Liver (tissue), 9 donors: ENCODE measurements around the gene SYCP2. TPM values are rescaled to one million over a fixed set of nuclear protein-coding genes. Genes with fewer than 3 reads are reported as not detected.

ENCODE experiments used
- DNase-seq: peaks from one replicate; pipeline ENCODE4 v3.0.0-alpha.2; 2017; ENCODE audit warnings: low spot score
- H3K27ac ChIP-seq, 2 donors: one replicate each; pipeline ENCODE4 v1.7.0; 2013; ENCODE audit warnings: inconsistent platforms in 2 of 2, low read length in 2 of 2, control low read depth in 1 of 2, low read depth in 1 of 2, mild to moderate bottlenecking in 1 of 2
- H3K27me3 ChIP-seq, 4 donors: one replicate each; pipeline versions ENCODE4 v1.6.1 to v1.7.0; 2013; ENCODE audit warnings: low read length in 3 of 4, inconsistent platforms in 1 of 4, mild to moderate bottlenecking in 1 of 4, moderate library complexity in 1 of 4; ENCODE audit not compliant: control insufficient read depth in 4 of 4, insufficient read depth in 4 of 4
- H3K36me3 ChIP-seq, 4 donors: one replicate each; pipeline versions ENCODE4 v1.6.1 to v1.7.0; 2013; ENCODE audit warnings: low read length in 3 of 4, mild to moderate bottlenecking in 3 of 4, low read depth in 1 of 4, moderate library complexity in 1 of 4; ENCODE audit not compliant: control insufficient read depth in 4 of 4, insufficient read depth in 3 of 4
- H3K4me1 ChIP-seq, 4 donors: one replicate each; pipeline versions ENCODE4 v1.6.1 to v1.7.0; 2013; ENCODE audit warnings: low read length in 3 of 4, mild to moderate bottlenecking in 3 of 4, moderate library complexity in 1 of 4; ENCODE audit not compliant: control insufficient read depth in 4 of 4, insufficient read depth in 4 of 4
- H3K4me3 ChIP-seq, 3 donors: one replicate each; pipeline versions ENCODE4 v1.6.1 to v1.7.0; 2013; ENCODE audit warnings: low read length in 3 of 3, control low read depth in 1 of 3, low read depth in 1 of 3, mild to moderate bottlenecking in 1 of 3
- H3K9ac ChIP-seq, 2 donors: one replicate each; pipeline ENCODE4 v1.7.0; 2013; ENCODE audit warnings: low read length in 2 of 2, mild to moderate bottlenecking in 2 of 2, moderate library complexity in 2 of 2, control low read depth in 1 of 2, low read depth in 1 of 2
- H3K9me3 ChIP-seq, 4 donors: one replicate each; pipeline versions ENCODE4 v1.6.1 to v1.7.0; 2013; ENCODE audit warnings: low read length in 3 of 4; ENCODE audit not compliant: control insufficient read depth in 4 of 4
- ATF3 ChIP-seq: IDR thresholded peaks from 2 replicates; pipeline ENCODE4 v1.6.1; 2016; ENCODE audit warnings: antibody characterized with exemption
- EGR1 ChIP-seq, 2 donors: IDR thresholded peaks; 2 replicates each; pipeline ENCODE4 v1.6.1; 2016 to 2018; ENCODE audit warnings: antibody characterized with exemption in 2 of 2, low read depth in 2 of 2
- FOXA1 ChIP-seq: IDR thresholded peaks from 2 replicates; pipeline ENCODE4 v1.6.1; 2016; ENCODE audit warnings: antibody characterized with exemption
- FOXA2 ChIP-seq: IDR thresholded peaks from 2 replicates; pipeline ENCODE4 v1.6.1; 2016; ENCODE audit warnings: antibody characterized with exemption
- GABPA ChIP-seq, 2 donors: IDR thresholded peaks in 1 of 2; conservative IDR thresholded peaks in 1 of 2; 2 replicates each; pipeline ENCODE4 v1.6.1; 2016; ENCODE audit warnings: antibody characterized with exemption in 2 of 2, mild to moderate bottlenecking in 1 of 2, moderate library complexity in 1 of 2
- HNF4A ChIP-seq, 2 donors: conservative IDR thresholded peaks; 2 replicates each; pipeline ENCODE4 v1.6.1; 2016; ENCODE audit warnings: antibody characterized with exemption in 2 of 2, mild to moderate bottlenecking in 2 of 2
- HNF4G ChIP-seq: IDR thresholded peaks from 2 replicates; pipeline ENCODE4 v1.6.1; 2016; ENCODE audit warnings: antibody characterized with exemption
- JUND ChIP-seq, 2 donors: IDR thresholded peaks; 2 replicates each; pipeline ENCODE4 v1.6.1; 2016; ENCODE audit warnings: antibody characterized with exemption in 2 of 2
- NR2F2 ChIP-seq: IDR thresholded peaks from 2 replicates; pipeline ENCODE4 v1.6.1; 2016; ENCODE audit warnings: antibody characterized with exemption
- RAD21 ChIP-seq, 2 donors: IDR thresholded peaks; 2 replicates each; pipeline ENCODE4 v1.6.1; 2016; ENCODE audit warnings: antibody characterized with exemption in 2 of 2, mild to moderate bottlenecking in 2 of 2
- REST ChIP-seq: IDR thresholded peaks from 2 replicates; pipeline ENCODE4 v1.6.1; 2016; ENCODE audit warnings: antibody characterized with exemption, mild to moderate bottlenecking
- RXRA ChIP-seq, 2 donors: IDR thresholded peaks; 2 replicates each; pipeline ENCODE4 v1.6.1; 2017 to 2018; ENCODE audit warnings: antibody characterized with exemption in 2 of 2, mild to moderate bottlenecking in 1 of 2
- SP1 ChIP-seq: IDR thresholded peaks from 2 replicates; pipeline ENCODE4 v1.6.1; 2018; ENCODE audit warnings: antibody characterized with exemption, mild to moderate bottlenecking
- TAF1 ChIP-seq: conservative IDR thresholded peaks from 2 replicates; pipeline ENCODE4 v1.6.1; 2016; ENCODE audit warnings: antibody characterized with exemption, mild to moderate bottlenecking
- YY1 ChIP-seq: IDR thresholded peaks from 2 replicates; pipeline ENCODE4 v1.6.1; 2016; ENCODE audit warnings: antibody characterized with exemption, mild to moderate bottlenecking
- ZBTB33 ChIP-seq: IDR thresholded peaks from 2 replicates; pipeline ENCODE4 v1.6.1; 2016; ENCODE audit warnings: antibody characterized with exemption
- WGBS: extraction: QIAGEN DNeasy Blood & Tissue Kit; methylation state at CpG from one replicate; pipeline ENCODE4 v1.1.7; 2013; 5-methylcytosine and 5-hydroxymethylcytosine counted together
- polyA plus RNA-seq, 2 donors: library from polyadenylated mRNA; stranded (reverse) in 1 of 2; unstranded in 1 of 2; fragments of 200-250 nt in 1 of 2; fragments of >200 nt in 1 of 2; fragmentation: Nextera tagmentation in 1 of 2; extraction: Ambion mirVana in 1 of 2; gene quantifications; one replicate each; pipeline versions ENCODE4 v1.2.1 to v1.2.3, GENCODE V29; 2013 to 2015
- total RNA-seq, 2 donors: library from RNA; depleted of rRNA; stranded (reverse); fragments of >200 nt; gene quantifications; one replicate each; pipeline ENCODE4 v1.2.3, GENCODE V29; 2014
- TF ChIP-seq, protein P1 (sequence below): fragments of 150-350 bp; IDR thresholded peaks from 2 replicates; pipeline ENCODE4 v1.5.1; 2017; ENCODE audit warnings: improper control_type of control experiment, low read depth, low read length; ENCODE audit not compliant: missing input control
- TF ChIP-seq, protein P2 (sequence below): IDR thresholded peaks from 2 replicates; pipeline ENCODE4 v1.6.1; 2016; ENCODE audit warnings: antibody characterized with exemption
- donor health status: healthy.
- donor health status: healthy.
- donor health status: healthy.
- donor health status: healthy.
- donor health status: healthy.

Gene SYCP2
- total and polyA plus RNA-seq, 4 donors: 0.07 to 0.84 (median 0.38) TPM

DNA sequence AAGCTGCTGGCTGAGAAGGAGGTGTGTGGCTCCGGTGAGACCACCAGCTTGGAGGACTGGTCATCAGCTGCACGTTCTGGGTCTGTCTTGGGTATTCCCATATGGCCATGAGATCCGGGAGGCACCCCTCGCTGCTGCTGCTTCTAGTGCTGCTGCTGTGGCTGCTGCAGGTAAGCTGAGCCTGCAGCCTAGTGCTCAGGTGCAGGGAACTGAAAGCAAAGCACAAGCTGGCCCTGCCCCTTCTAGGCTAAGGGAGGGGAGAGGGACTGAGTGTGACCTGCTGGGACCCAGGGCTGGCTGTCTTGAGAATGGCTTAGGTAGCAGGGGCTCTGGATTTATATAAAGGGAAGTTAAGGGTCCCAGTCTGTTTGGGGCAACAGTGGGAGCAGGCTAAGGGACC is 25.2 kb upstream of the SYCP2 start:
- 91% methylated on average over 4 of the region's 4 CpGs for WGBS
- no peaks in the 10 kb centered on the region for H3K9me3 ChIP-seq
- H3K27ac ChIP-seq: no peak overlapping the region
- no peaks in the 10 kb centered on the region for H3K36me3 ChIP-seq
- DNase-seq: no peak
- H3K4me1 ChIP-seq: peaks cover 0 to 3% (median 1%) of the 10 kb centered on the region in 4 donors
- TF ChIP-seq, protein P1, sequence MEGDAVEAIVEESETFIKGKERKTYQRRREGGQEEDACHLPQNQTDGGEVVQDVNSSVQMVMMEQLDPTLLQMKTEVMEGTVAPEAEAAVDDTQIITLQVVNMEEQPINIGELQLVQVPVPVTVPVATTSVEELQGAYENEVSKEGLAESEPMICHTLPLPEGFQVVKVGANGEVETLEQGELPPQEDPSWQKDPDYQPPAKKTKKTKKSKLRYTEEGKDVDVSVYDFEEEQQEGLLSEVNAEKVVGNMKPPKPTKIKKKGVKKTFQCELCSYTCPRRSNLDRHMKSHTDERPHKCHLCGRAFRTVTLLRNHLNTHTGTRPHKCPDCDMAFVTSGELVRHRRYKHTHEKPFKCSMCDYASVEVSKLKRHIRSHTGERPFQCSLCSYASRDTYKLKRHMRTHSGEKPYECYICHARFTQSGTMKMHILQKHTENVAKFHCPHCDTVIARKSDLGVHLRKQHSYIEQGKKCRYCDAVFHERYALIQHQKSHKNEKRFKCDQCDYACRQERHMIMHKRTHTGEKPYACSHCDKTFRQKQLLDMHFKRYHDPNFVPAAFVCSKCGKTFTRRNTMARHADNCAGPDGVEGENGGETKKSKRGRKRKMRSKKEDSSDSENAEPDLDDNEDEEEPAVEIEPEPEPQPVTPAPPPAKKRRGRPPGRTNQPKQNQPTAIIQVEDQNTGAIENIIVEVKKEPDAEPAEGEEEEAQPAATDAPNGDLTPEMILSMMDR: no peak
- TF ChIP-seq FOXA1: no peak
- no peak for TF ChIP-seq JUND (IDR thresholded peaks at IDR 0.05)
- no peak overlapping the region for H3K4me3 ChIP-seq
- no peak overlapping the region for H3K9ac ChIP-seq
- H3K27me3 ChIP-seq: peaks cover 0 to 15% (median 8%) of the 10 kb centered on the region in 4 donors

- H3K9ac ChIP-seq: no peak within 1 kb of the TSS
Measured at GRCh38 chr20:59958123-59958522, 24.7 kb upstream of the SYCP2 start, which contains the start of gene CDH26. Gene CDH26, plus strand, starts transcription at chr20:59958423. Its CDS starts 304 bp downstream, at chr20:59958727.

More at GRCh38 chr20:59958123-59958522, 24.7 kb upstream of the SYCP2 start, which contains the start of gene CDH26:
- Histone ChIP-seq H3K27ac (no peak within 1 kb of the TSS), H3K4me1 (peaks cover 0 to 3% (median 1%) of the 10 kb centered on the region in 4 donors), H3K9me3 (no peaks in the 10 kb centered on the region), H3K27me3 (peaks cover 0 to 15% (median 8%) of the 10 kb centered on the region in 4 donors), H3K36me3 (no peaks in the 10 kb centered on the region), H3K4me3 (no peak within 1 kb of the TSS)
- 80% methylated on average over 5 of the region's 5 CpGs for WGBS
- no peak for DNase-seq
- TF ChIP-seq GABPA (IDR thresholded peaks at IDR 0.05 in 1 of 2, conservative IDR thresholded peaks at IDR 0.05 in 1 of 2) (no peak), REST (no peak), HNF4A (conservative IDR thresholded peaks at IDR 0.05) (no peak), NR2F2 (no peak), HNF4G (no peak), TAF1 (no peak), FOXA2 (no peak), JUND (IDR thresholded peaks at IDR 0.05) (no peak), FOXA1 (no peak), RAD21 (IDR thresholded peaks at IDR 0.05) (no peak), YY1 (no peak), RXRA (IDR thresholded peaks at IDR 0.05) (no peak), SP1 (no peak), EGR1 (IDR thresholded peaks at IDR 0.05; ENCODE audit: low read depth in 2 of 2) (no peak), ATF3 (no peak), ZBTB33 (no peak)
- TF ChIP-seq, protein P1: no peak
- TF ChIP-seq, protein P2, sequence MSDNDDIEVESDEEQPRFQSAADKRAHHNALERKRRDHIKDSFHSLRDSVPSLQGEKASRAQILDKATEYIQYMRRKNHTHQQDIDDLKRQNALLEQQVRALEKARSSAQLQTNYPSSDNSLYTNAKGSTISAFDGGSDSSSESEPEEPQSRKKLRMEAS: no peak
